Measurements from ENCODE around the gene SCARB1.

- TF ChIP-seq EZH2 (IDR thresholded peaks at IDR 0.05; ENCODE audit: low read depth, unreplicated experiment), result no peak
- TF ChIP-seq CTCF (conservative IDR thresholded peaks at IDR 0.05; ENCODE audit: low read depth in 2 of 2), result peak; percentile 21 to 31; a peak in 3 of 4 replicates
Measured at GRCh38 chr12:124727922-124728321, 135.7 kb downstream of the SCARB1 start.

Data from GM23338 (cell line).